Smooth muscle cell (in vitro differentiated cells): ENCODE data around the gene CANT1. TPM values are rescaled to one million over a fixed set of nuclear protein-coding genes. Genes with fewer than 3 reads are reported as not detected.

Source experiments
- DNase-seq: peaks from one replicate; lab custom pipeline; 2025; ENCODE audit not compliant: unreplicated experiment; lab: John Stamatoyannopoulos, UW
- H2AFZ ChIP-seq: fragments of 200-600 bp; sonication (generic); 2 replicates; pipeline ENCODE4 v1.6.0; 2016; ENCODE audit warnings: antibody characterized with exemption, low read depth, mild to moderate bottlenecking
- H3F3A ChIP-seq: fragments of 200-600 bp; sonication (generic); 2 replicates; pipeline ENCODE4 v1.6.0; 2017; ENCODE audit warnings: antibody characterized with exemption, low read depth
- H3K27ac ChIP-seq: fragments of 200-600 bp; sonication (generic); 2 replicates; pipeline ENCODE4 v1.5.1; 2016; ENCODE audit warnings: low read depth, mild to moderate bottlenecking
- H3K27me3 ChIP-seq: fragments of 200-600 bp; sonication (generic); 2 replicates; pipeline ENCODE4 v1.6.1; 2016; ENCODE audit warnings: low read depth, mild to moderate bottlenecking
- H3K36me3 ChIP-seq: fragments of 200-600 bp; sonication (generic); 2 replicates; pipeline ENCODE4 v1.5.1; 2016; ENCODE audit warnings: low read depth
- H3K4me1 ChIP-seq: fragments of 200-600 bp; sonication (generic); 2 replicates; pipeline ENCODE4 v1.5.1; 2016; ENCODE audit warnings: low read depth
- H3K4me2 ChIP-seq: fragments of 200-600 bp; sonication (generic); 2 replicates; pipeline ENCODE4 v1.6.0; 2016; ENCODE audit warnings: mild to moderate bottlenecking
- H3K4me3 ChIP-seq: fragments of 200-600 bp; sonication (generic); 2 replicates; pipeline ENCODE4 v1.5.1; 2016; ENCODE audit warnings: mild to moderate bottlenecking
- H3K79me2 ChIP-seq: fragments of 200-600 bp; sonication (generic); 2 replicates; pipeline ENCODE4 v1.6.0; 2016; ENCODE audit warnings: low read depth, mild to moderate bottlenecking
- H3K9ac ChIP-seq: fragments of 200-600 bp; sonication (generic); 2 replicates; pipeline ENCODE4 v1.6.0; 2016; ENCODE audit warnings: low read depth
- H3K9me3 ChIP-seq: fragments of 200-600 bp; sonication (generic); replicated peaks from 2 replicates; pipeline ENCODE4 v1.5.1; 2016; ENCODE audit warnings: low read depth
- H4K20me1 ChIP-seq: fragments of 200-600 bp; sonication (generic); 2 replicates; pipeline ENCODE4 v1.6.0; 2016; ENCODE audit warnings: low read depth
- WGBS: methylation state at CpG from one replicate; pipeline ENCODE4 v1.1.7; 2016; ENCODE audit warnings: low lambda C conversion rate; 5-methylcytosine and 5-hydroxymethylcytosine counted together
- polyA plus RNA-seq: library from polyadenylated mRNA; unstranded; fragments of >200 nt; fragmentation: Nextera tagmentation; extraction: Ambion mirVana; gene quantifications from 2 replicates; pipeline ENCODE4 v1.2.1, GENCODE V29; 2016
- total RNA-seq: library from RNA; depleted of rRNA; stranded (reverse); fragments of >200 nt; gene quantifications from 2 replicates; pipeline ENCODE4 v1.2.3, GENCODE V29; 2014
- TF ChIP-seq, protein P1 (sequence below): fragments of 200-600 bp; sonication (generic); IDR thresholded peaks from 2 replicates; pipeline ENCODE4 v1.5.1; 2017; ENCODE audit warnings: borderline replicate concordance, mild to moderate bottlenecking, antibody characterized with exemption; ENCODE audit not compliant: insufficient read depth, poor library complexity, severe bottlenecking

The CANT1 gene
- total and polyA plus RNA-seq, 2 experiments from 2014 or later: 38.3 to 42.1 TPM

- WGBS: 91% methylated on average over 16 of the region's 16 CpGs
- no peak for DNase-seq
- H3K9ac ChIP-seq: no peak overlapping the region
- H3K4me3 ChIP-seq: no peak overlapping the region
- H3K36me3 ChIP-seq: no peaks in the 10 kb centered on the region
- no peak overlapping the region for H3K27ac ChIP-seq
- no peaks in the 10 kb centered on the region for H3K79me2 ChIP-seq
- no peak overlapping the region for H2AFZ ChIP-seq
- H3K27me3 ChIP-seq: no peaks in the 10 kb centered on the region
- TF ChIP-seq, protein P1, sequence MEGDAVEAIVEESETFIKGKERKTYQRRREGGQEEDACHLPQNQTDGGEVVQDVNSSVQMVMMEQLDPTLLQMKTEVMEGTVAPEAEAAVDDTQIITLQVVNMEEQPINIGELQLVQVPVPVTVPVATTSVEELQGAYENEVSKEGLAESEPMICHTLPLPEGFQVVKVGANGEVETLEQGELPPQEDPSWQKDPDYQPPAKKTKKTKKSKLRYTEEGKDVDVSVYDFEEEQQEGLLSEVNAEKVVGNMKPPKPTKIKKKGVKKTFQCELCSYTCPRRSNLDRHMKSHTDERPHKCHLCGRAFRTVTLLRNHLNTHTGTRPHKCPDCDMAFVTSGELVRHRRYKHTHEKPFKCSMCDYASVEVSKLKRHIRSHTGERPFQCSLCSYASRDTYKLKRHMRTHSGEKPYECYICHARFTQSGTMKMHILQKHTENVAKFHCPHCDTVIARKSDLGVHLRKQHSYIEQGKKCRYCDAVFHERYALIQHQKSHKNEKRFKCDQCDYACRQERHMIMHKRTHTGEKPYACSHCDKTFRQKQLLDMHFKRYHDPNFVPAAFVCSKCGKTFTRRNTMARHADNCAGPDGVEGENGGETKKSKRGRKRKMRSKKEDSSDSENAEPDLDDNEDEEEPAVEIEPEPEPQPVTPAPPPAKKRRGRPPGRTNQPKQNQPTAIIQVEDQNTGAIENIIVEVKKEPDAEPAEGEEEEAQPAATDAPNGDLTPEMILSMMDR: no peak
- no peaks in the 10 kb centered on the region for H3F3A ChIP-seq
- H3K4me2 ChIP-seq: no peak overlapping the region
- H4K20me1 ChIP-seq: no peaks in the 10 kb centered on the region
- peaks cover 8% of the 10 kb centered on the region for H3K4me1 ChIP-seq
- no peaks in the 10 kb centered on the region for H3K9me3 ChIP-seq
These were observed 19.9 kb upstream of the CANT1 start for GRCh38 chr17:79029327-79030009.

DNA sequence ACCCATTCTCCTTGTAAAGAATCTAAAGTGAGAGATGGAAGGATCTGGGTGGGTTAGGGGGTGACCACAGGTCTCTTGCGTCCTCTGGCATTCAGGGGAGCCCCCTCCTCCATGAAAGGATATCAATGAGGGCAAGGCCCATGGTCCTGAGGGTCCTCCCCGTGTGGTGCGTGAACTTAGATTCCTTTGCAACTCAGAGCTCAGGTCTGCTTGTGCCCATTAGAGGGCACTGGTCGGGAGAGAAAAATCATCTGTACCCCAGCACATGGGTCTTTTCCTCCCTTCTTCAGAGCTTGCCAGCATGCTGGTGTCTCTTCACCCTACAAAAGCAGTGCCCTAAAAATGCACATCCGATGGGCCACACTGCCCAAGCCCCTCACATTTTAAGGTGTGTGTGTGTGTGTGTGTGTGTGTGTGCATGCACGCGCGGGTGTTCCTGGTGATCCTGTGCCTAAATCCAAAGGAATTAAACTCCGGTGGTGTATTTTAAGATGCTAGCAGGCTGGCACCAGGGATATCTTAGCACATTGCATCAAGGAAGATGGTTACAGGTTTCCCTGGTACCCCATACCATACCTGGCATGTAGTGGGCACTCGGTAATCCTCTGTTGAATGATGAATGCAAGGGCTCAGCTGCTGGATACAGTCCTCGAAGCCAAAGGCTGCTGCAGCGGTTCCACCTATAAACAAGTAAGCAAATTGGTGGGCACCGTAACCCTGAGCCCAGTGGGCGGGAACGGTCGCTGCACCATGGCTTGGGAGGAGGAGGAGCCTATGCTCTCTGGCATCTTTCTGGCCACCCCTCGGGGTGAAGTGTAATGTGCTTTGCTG is 19.1 kb upstream of the CANT1 start:
- Histone ChIP-seq H3K9ac (no peak overlapping the region), H3K4me2 (peak overlapping the region; percentile 54), H3K36me3 (no peaks in the 10 kb centered on the region), H3K4me1 (peaks cover 11% of the 10 kb centered on the region), H3K9me3 (no peaks in the 10 kb centered on the region), H3K27ac (no peak overlapping the region), H3F3A (no peaks in the 10 kb centered on the region), H3K4me3 (no peak overlapping the region), H4K20me1 (no peaks in the 10 kb centered on the region), H3K79me2 (no peaks in the 10 kb centered on the region), H2AFZ (no peak overlapping the region), H3K27me3 (no peaks in the 10 kb centered on the region)
- 88% methylated on average over 17 of the region's 17 CpGs for WGBS
- DNase-seq: no peak
- TF ChIP-seq, protein P1: no peak

- no peak for DNase-seq
- H3K27ac ChIP-seq: no peak overlapping the region
- 47% methylated on average over 16 of the region's 16 CpGs for WGBS
These were observed 18.4 kb upstream of the CANT1 start for GRCh38 chr17:79027925-79028491.

More at GRCh38 chr17:79027925-79028491, 18.4 kb upstream of the CANT1 start:
- peak overlapping the region; percentile 54 for H3K4me2 ChIP-seq
- no peak overlapping the region for H3K9ac ChIP-seq
- H3K9me3 ChIP-seq: no peaks in the 10 kb centered on the region
- H2AFZ ChIP-seq: no peak overlapping the region
- TF ChIP-seq, protein P1: no peak
- H3F3A ChIP-seq: no peaks in the 10 kb centered on the region
- no peaks in the 10 kb centered on the region for H3K36me3 ChIP-seq
- H3K27me3 ChIP-seq: no peaks in the 10 kb centered on the region
- H3K4me1 ChIP-seq: peaks cover 16% of the 10 kb centered on the region
- H4K20me1 ChIP-seq: no peaks in the 10 kb centered on the region
- no peak overlapping the region for H3K4me3 ChIP-seq
- H3K79me2 ChIP-seq: no peaks in the 10 kb centered on the region
